GM12878 (cell line): ENCODE results near the gene PLEKHN1. TPM values are rescaled to one million over a fixed set of nuclear protein-coding genes. Genes with fewer than 3 reads are reported as not detected.

Experiments used
- ATAC-seq: fragments of 200-7000 bp; cut with Tn5 transposase; 3 replicates; pipeline ENCODE4 v1.9.1; 2020; ENCODE audit warnings: mild to moderate bottlenecking, moderate library complexity
- BruUV-seq: library from RNA; stranded (reverse); fragments of 400-500 nt; replicated peaks from 2 replicates; lab custom pipeline; 2021; lab: Mats Ljungman, UMichigan
- CTCF ChIA-PET: fragments of 300-600 bp; sonication (Branson Sonifier 250); formaldehyde crosslinking; extraction: SDS; loops from one replicate; lab custom pipeline; 2021; ENCODE audit warnings: inconsistent platforms; lab: Yijun Ruan, JAX
- POLR2A ChIA-PET: fragments of 350-600 bp; formaldehyde crosslinking; extraction: SDS; loops from one replicate; lab custom pipeline; 2021; ENCODE audit warnings: inconsistent platforms; lab: Charles Lee
- RAD21 ChIA-PET: fragments of 300-600 bp; sonication (Branson Sonifier 250); formaldehyde crosslinking; loops from one replicate; lab custom pipeline; 2023; ENCODE audit warnings: antibody characterized with exemption; ENCODE audit not compliant: unreplicated experiment; lab: Charles Lee
- SMC1A ChIA-PET: fragments of 300-600 bp; sonication (Branson Sonifier 250); formaldehyde crosslinking; loops from one replicate; lab custom pipeline; 2023; ENCODE audit not compliant: unreplicated experiment, uncharacterized antibody; lab: Charles Lee
- DNase-seq: peaks from one replicate; pipeline ENCODE4 v3.0.0-alpha.2; 2011; ENCODE audit warnings: low read depth, low spot score
- FAIRE-seq: peaks from 3 replicates; lab custom pipeline; 2011; peaks lifted over from hg19 to GRCh38; lab: Jason Lieb, UNC
- H2AFZ ChIP-seq: 2 replicates; pipeline ENCODE4 v1.6.0; 2011; ENCODE audit warnings: low read depth, low read length, control low read depth; ENCODE audit not compliant: control insufficient read depth
- H3K27ac ChIP-seq: 2 replicates; pipeline ENCODE4 v1.5.1; 2011; ENCODE audit warnings: control low read depth; ENCODE audit not compliant: control insufficient read depth, insufficient read depth
- H3K27me3 ChIP-seq, 2 experiments: replicated peaks in 1 of 2; 2 replicates each; pipeline versions ENCODE4 v1.6.0 to v1.6.1; 2011; ENCODE audit warnings: low read length in 1 of 2; ENCODE audit not compliant: control insufficient read depth in 2 of 2, insufficient read depth in 2 of 2
- H3K36me3 ChIP-seq, 2 experiments: 2 replicates each; pipeline ENCODE4 v1.5.1; 2011; ENCODE audit warnings: low read length in 1 of 2; ENCODE audit not compliant: control insufficient read depth in 2 of 2, insufficient read depth in 2 of 2
- H3K4me1 ChIP-seq: 2 replicates; pipeline ENCODE4 v1.6.1; 2011; ENCODE audit warnings: mild to moderate bottlenecking, low read length, moderate library complexity, mixed read lengths; ENCODE audit not compliant: control insufficient read depth, insufficient read depth
- H3K4me2 ChIP-seq: 2 replicates; pipeline ENCODE4 v1.6.0; 2011; ENCODE audit warnings: control low read depth; ENCODE audit not compliant: control insufficient read depth, insufficient read depth
- H3K4me3 ChIP-seq: fragments of 200-600 bp; sonication (generic); 2 replicates; pipeline ENCODE4 v1.5.1; 2016
- H3K79me2 ChIP-seq: 2 replicates; pipeline ENCODE4 v1.6.0; 2011; ENCODE audit warnings: low read length; ENCODE audit not compliant: control insufficient read depth, insufficient read depth
- H3K9ac ChIP-seq: 2 replicates; pipeline ENCODE4 v1.8.0; 2011; ENCODE audit warnings: low read length, control low read depth, mixed read lengths; ENCODE audit not compliant: control insufficient read depth, insufficient read depth
- H3K9me3 ChIP-seq: replicated peaks from 3 replicates; pipeline ENCODE4 v1.5.1; 2011; ENCODE audit warnings: mild to moderate bottlenecking, low read length; ENCODE audit not compliant: control insufficient read depth, insufficient read depth
- H4K20me1 ChIP-seq: 2 replicates; pipeline ENCODE4 v1.6.0; 2011; ENCODE audit not compliant: control insufficient read depth, insufficient read depth
- CBFB ChIP-seq: IDR thresholded peaks from 2 replicates; pipeline ENCODE4 v1.6.1; 2016; ENCODE audit warnings: antibody characterized with exemption, low read depth
- DPF2 ChIP-seq: fragments of 450-650 bp; IDR thresholded peaks from 2 replicates; pipeline ENCODE4 v1.6.1; 2017; ENCODE audit warnings: mild to moderate bottlenecking
- HCFC1 ChIP-seq: fragments of 150-350 bp; IDR thresholded peaks from 2 replicates; pipeline ENCODE4 v1.6.1; 2014; ENCODE audit warnings: low read length
- IKZF1 ChIP-seq: fragments of 450-650 bp; conservative IDR thresholded peaks from 2 replicates; pipeline ENCODE4 v1.6.1; 2017; ENCODE audit warnings: antibody characterized with exemption, mild to moderate bottlenecking
- NR2C2 ChIP-seq: IDR thresholded peaks from 2 replicates; pipeline ENCODE4 v1.6.1; 2011; ENCODE audit warnings: borderline replicate concordance, low read depth; ENCODE audit not compliant: control insufficient read depth, insufficient read length
- SREBF1 ChIP-seq: IDR thresholded peaks from 2 replicates; pipeline ENCODE4 v1.6.1; 2012; ENCODE audit warnings: mild to moderate bottlenecking, low read length
- WGBS: methylation state at CpG from one replicate; pipeline ENCODE4 v1.1.6; 2016; ENCODE audit warnings: low lambda C conversion rate; ENCODE audit not compliant: insufficient replicate concordance, insufficient coverage; ENCODE audit errors: missing lambda C conversion rate; 5-methylcytosine and 5-hydroxymethylcytosine counted together
- in situ Hi-C: fragments of 300-500 bp; cut with MboI; formaldehyde crosslinking; loops from 9 replicates; pipeline ENCODE4 v1.14.3; 2018; ENCODE audit warnings: mixed read lengths
- intact Hi-C: fragments of 100-400 bp; cut with micrococcal nuclease; formaldehyde crosslinking; loops from one replicate; pipeline ENCODE4 v1.14.2; 2022; ENCODE audit not compliant: unreplicated experiment
- polyA plus RNA-seq, 11 experiments: library from polyadenylated mRNA; depleted of rRNA in 4 of 11; unstranded in 6 of 11; stranded (reverse) in 5 of 11; fragments of >200 nt; fragmentation: Nextera tagmentation in 4 of 11; fragmentation: Illumina TruSeq in 1 of 11; extraction: Ambion mirVana in 4 of 11; extraction: Trizol in 1 of 11; gene quantifications; 1 replicate in 1 of 11; 2 replicates in 10 of 11; pipeline versions ENCODE4 v1.2.1 to v1.2.3, GENCODE V29; 2011 to 2016; ENCODE audit warnings: inconsistent platforms in 2 of 11, missing spikeins in 2 of 11, low read depth in 1 of 11
- total RNA-seq, 4 experiments: library from RNA; depleted of rRNA in 3 of 4; stranded (reverse); fragments of >200 nt in 3 of 4; fragmentation: Illumina TruSeq in 1 of 4; extraction: Trizol in 1 of 4; gene quantifications; 2 replicates each; pipeline versions ENCODE4 v1.2.1 to v1.2.3, GENCODE V29; 2013 to 2021
- TF ChIP-seq, protein P1 (sequence below): IDR thresholded peaks from 2 replicates; pipeline ENCODE4 v1.6.1; 2012; ENCODE audit warnings: low read depth, low read length, improper control_type of control experiment
- TF ChIP-seq, protein P2 (sequence below): fragments of 450-650 bp; IDR thresholded peaks from 2 replicates; pipeline ENCODE4 v1.6.1; 2017; ENCODE audit warnings: mild to moderate bottlenecking, moderate library complexity

The PLEKHN1 gene
- total and polyA plus RNA-seq, 10 of the 15 experiments (the other 5 are each of a cell fraction or from before 2014, with no cell fraction given), result 0.04 to 0.26 (median 0.18) TPM; not detected in 6

DNA sequence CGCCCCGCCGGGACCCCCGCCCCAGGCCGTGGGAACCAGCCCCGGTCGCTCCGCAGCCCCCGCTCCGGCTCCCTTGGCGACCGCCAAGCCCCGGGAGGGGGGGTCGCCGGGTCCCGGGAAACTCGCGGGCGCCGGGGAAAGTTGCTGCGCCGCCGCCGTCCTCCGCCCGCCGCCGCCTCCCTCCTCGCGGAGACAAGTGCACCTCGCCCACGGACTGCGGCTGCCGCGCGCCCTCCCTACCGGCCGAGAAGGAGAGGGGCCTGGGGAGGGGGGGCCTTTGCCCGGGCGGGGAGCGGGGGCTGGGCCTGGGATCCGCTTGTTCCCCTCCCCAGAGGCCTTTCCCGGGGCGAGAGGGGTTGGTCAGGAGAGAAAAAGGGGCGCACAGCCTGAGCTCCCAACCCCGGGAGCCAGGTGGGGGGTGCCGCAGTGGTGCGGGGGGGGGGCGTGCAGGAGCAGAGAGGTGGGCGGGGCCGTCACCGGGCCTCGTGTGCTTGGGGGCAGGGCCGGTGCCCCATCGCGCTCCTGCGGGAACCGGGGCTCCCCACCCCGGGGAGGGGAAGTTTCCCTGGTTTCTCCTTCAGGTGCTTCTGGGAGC lies 54.2 kb downstream of the PLEKHN1 start (continued):
- TF ChIP-seq, protein P1, sequence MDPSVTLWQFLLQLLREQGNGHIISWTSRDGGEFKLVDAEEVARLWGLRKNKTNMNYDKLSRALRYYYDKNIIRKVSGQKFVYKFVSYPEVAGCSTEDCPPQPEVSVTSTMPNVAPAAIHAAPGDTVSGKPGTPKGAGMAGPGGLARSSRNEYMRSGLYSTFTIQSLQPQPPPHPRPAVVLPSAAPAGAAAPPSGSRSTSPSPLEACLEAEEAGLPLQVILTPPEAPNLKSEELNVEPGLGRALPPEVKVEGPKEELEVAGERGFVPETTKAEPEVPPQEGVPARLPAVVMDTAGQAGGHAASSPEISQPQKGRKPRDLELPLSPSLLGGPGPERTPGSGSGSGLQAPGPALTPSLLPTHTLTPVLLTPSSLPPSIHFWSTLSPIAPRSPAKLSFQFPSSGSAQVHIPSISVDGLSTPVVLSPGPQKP, result no peak
- no peak for TF ChIP-seq SREBF1
- peak; percentile 45; the same call in 1 of the 2 replicates for TF ChIP-seq DPF2
- TF ChIP-seq NR2C2, result no peak
- TF ChIP-seq CBFB, result no peak

DNA sequence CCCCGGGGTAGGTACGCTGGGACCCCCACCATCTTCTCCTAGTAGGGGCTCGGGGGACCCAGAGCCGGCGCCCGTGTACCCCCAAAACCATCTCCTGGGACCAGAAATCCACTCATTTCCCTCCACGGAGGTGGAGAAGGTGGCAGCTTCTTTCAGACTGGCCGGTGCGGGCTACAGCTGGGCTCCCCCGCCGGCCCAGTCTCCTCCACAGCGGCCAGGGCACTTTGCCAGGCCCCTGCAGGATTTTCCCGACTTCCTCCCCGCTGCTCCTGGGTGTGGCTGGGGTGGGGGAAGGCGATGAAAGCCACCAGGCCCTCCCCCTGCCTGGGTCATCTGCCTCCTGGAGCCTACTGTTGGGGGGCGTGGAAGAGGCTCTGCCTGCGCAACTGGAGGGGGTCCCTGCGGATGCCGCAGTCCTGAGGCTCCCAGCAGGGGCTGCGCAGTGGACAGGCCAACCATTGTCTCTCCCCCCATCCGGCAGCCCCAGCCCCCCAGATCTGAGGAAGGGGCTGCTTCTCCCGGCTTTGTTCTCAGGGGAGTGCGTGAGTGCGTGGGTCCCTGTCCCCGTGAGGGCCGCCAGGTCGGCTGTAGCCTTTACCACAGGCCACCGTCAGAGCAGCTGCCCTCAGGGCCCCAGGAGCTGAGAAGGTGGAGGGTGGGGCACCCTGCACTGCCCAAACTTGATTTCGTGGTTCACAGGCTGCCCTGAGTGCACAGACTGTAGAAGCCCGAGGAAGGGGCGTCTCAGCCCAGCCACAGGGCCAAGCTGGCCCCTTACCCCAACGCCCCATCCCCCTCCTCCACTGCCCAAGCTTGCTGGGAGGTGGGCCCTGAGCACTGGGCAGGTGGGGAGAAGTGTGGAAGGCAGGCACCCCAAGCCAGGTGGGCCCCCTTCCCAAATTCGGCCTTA lies 55.0 kb downstream of the PLEKHN1 start:
- FAIRE-seq, result no peak
- SMC1A ChIA-PET, result interaction anchor here (1.1 to 1.7 kb wide), 2 partner anchors 11 to 35 kb away, joined by 3 to 10 read pairs; no protein-coding TSS in a partner anchor

More for the DNA sequence above, 55.0 kb downstream of the PLEKHN1 start:
- Histone ChIP-seq H3K4me3 (peak overlapping the region; percentile 70), H3K4me1 (peaks cover 7% of the 10 kb centered on the region), H3K36me3 (no peaks in the 10 kb centered on the region), H3K4me2 (peak overlapping the region; percentile 77), H3K79me2 (peaks cover 2% of the 10 kb centered on the region; the same call in 1 of the 2 replicates), H3K27ac (no peak overlapping the region), H3K27me3 (no peaks in the 10 kb centered on the region), H4K20me1 (no peaks in the 10 kb centered on the region), H3K9me3 (no peaks in the 10 kb centered on the region), H2AFZ (no peak overlapping the region), H3K9ac (peak overlapping the region; percentile 50; the same call in 1 of the 2 replicates)
- ATAC-seq (peak; percentile 13), DNase-seq (no peak)
- CTCF ChIA-PET, result interaction anchor here (1.0 to 2.4 kb wide), 3 partner anchors 11 to 38 kb away, joined by 3 to 17 read pairs (median 9); no protein-coding TSS in a partner anchor
- RAD21 ChIA-PET, result interaction anchor here (1.4 kb wide), 1 partner anchor 38 kb away, joined by 3 read pairs; no protein-coding TSS in a partner anchor
- WGBS, result 21% methylated on average over 31 of the region's 33 CpGs
- POLR2A ChIA-PET, result interaction anchor here (0.6 to 1.8 kb wide), 6 partner anchors 11 to 179 kb away, joined by 3 to 6 read pairs (median 4); no protein-coding TSS in a partner anchor
- BruUV-seq, result no TSS peak
- intact Hi-C loops, result no loop called here
- in situ Hi-C loops, result loop anchor here (5.0 kb wide), 1 partner anchor 41 kb away; no protein-coding TSS in a partner anchor
- TF ChIP-seq, protein P2, sequence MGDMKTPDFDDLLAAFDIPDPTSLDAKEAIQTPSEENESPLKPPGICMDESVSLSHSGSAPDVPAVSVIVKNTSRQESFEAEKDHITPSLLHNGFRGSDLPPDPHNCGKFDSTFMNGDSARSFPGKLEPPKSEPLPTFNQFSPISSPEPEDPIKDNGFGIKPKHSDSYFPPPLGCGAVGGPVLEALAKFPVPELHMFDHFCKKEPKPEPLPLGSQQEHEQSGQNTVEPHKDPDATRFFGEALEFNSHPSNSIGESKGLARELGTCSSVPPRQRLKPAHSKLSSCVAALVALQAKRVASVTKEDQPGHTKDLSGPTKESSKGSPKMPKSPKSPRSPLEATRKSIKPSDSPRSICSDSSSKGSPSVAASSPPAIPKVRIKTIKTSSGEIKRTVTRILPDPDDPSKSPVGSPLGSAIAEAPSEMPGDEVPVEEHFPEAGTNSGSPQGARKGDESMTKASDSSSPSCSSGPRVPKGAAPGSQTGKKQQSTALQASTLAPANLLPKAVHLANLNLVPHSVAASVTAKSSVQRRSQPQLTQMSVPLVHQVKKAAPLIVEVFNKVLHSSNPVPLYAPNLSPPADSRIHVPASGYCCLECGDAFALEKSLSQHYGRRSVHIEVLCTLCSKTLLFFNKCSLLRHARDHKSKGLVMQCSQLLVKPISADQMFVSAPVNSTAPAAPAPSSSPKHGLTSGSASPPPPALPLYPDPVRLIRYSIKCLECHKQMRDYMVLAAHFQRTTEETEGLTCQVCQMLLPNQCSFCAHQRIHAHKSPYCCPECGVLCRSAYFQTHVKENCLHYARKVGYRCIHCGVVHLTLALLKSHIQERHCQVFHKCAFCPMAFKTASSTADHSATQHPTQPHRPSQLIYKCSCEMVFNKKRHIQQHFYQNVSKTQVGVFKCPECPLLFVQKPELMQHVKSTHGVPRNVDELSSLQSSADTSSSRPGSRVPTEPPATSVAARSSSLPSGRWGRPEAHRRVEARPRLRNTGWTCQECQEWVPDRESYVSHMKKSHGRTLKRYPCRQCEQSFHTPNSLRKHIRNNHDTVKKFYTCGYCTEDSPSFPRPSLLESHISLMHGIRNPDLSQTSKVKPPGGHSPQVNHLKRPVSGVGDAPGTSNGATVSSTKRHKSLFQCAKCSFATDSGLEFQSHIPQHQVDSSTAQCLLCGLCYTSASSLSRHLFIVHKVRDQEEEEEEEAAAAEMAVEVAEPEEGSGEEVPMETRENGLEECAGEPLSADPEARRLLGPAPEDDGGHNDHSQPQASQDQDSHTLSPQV, result no peak
- 0 out of 2 replicates have a peak, but pooled peaks have one; percentile 18 for TF ChIP-seq DPF2
- TF ChIP-seq HCFC1, result no peak
- peak; percentile 24; the same call in 1 of the 2 replicates for TF ChIP-seq IKZF1
